ENCODE measurements around the gene ZBTB48. TPM values are rescaled to one million over a fixed set of nuclear protein-coding genes. Genes with fewer than 3 reads are reported as not detected.
A peak's percentile ranks its signal among the peaks of the same experiment; 100 is the strongest.

ZBTB48 gene
- 100 to 1,000 TPM in 2 of 4 donors, 10 to 100 TPM in 2; 19.9 to 164 (median 81.8) TPM for polyA plus RNA-seq
- long read RNA-seq, donor 1: 0 reads
- long read RNA-seq, donor 2: 0 reads
- long read RNA-seq, donor 3, partial matches to known transcripts: 0 of 2 reads
- long read RNA-seq, donor 3, other reads (novel, unspliced or antisense): 0 of 2 reads
- long read RNA-seq, donor 4: 0 reads
- long read RNA-seq, donor 5, partial matches to known transcripts: 0 of 3 reads
- long read RNA-seq, donor 5, other reads (novel, unspliced or antisense): 0 of 3 reads
- long read RNA-seq, donor 6, partial matches to known transcripts: 0 of 1 reads
- long read RNA-seq, donor 6, other reads (novel, unspliced or antisense): 0 of 1 reads
- long read RNA-seq, donor 7: 0 reads
- long read RNA-seq, donor 8: 0 reads
- long read RNA-seq, donor 9, partial matches to known transcripts: 0 of 2 reads
- long read RNA-seq, donor 9, other reads (novel, unspliced or antisense): 0 of 2 reads
- long read RNA-seq, donor 10, partial matches to known transcripts: 0 of 2 reads
- long read RNA-seq, donor 10, other reads (novel, unspliced or antisense): 0 of 2 reads

- WGBS, 3 donors: 14 to 18% (median 14%) methylated on average over 44 to 58 of the region's 58 CpGs
- peak within 1 kb of the TSS; percentile 66 to 93 (median 83) for H3K27ac ChIP-seq (ENCODE audit: low read depth in 1 of 3, low read length in 2 of 3)
- H3K4me1 ChIP-seq (ENCODE audit: control insufficient read depth in 3 of 3, insufficient read depth in 2 of 3, low read depth in 1 of 3, low read length in 2 of 3): peaks cover 4 to 30% (median 10%) of the 10 kb centered on the region in 3 donors
- H3K4me3 ChIP-seq (ENCODE audit: low read depth in 1 of 3, low read length in 3 of 3): peak within 1 kb of the TSS; percentile 72 to 92 (median 79)
- FAIRE-seq (no peak), DNase-seq (peak; percentile 99)
- H3K36me3 ChIP-seq (ENCODE audit: control insufficient read depth in 3 of 3, insufficient read depth in 2 of 3, low read depth in 1 of 3, low read length in 3 of 3): peaks cover 0 to 20% (median 0%) of the 10 kb centered on the region in 3 donors
- H3K9me3 ChIP-seq (ENCODE audit: control insufficient read depth in 2 of 2, insufficient read depth in 1 of 2, low read depth in 1 of 2, low read length in 1 of 2): no peaks in the 10 kb centered on the region
- no peaks in the 10 kb centered on the region for H3K27me3 ChIP-seq (ENCODE audit: control insufficient read depth in 3 of 3, insufficient read depth in 3 of 3, low read length in 3 of 3)
Measured at GRCh38 chr1:6579374-6580118, at the start of gene ZBTB48. ZBTB48 (plus strand) TSS chr1:6579994; CDS start chr1:6580610, 616 bp downstream.

- Histone ChIP-seq H3K9me3 (ENCODE audit: control insufficient read depth in 2 of 2, insufficient read depth in 1 of 2, low read depth in 1 of 2, low read length in 1 of 2) (no peaks in the 10 kb centered on the region), H3K27me3 (ENCODE audit: control insufficient read depth in 3 of 3, insufficient read depth in 3 of 3, low read length in 3 of 3) (no peaks in the 10 kb centered on the region), H3K4me1 (ENCODE audit: control insufficient read depth in 3 of 3, insufficient read depth in 2 of 3, low read depth in 1 of 3, low read length in 2 of 3) (no peaks in the 10 kb centered on the region), H3K4me3 (ENCODE audit: low read depth in 1 of 3, low read length in 3 of 3) (no peak overlapping the region), H3K36me3 (ENCODE audit: control insufficient read depth in 3 of 3, insufficient read depth in 2 of 3, low read depth in 1 of 3, low read length in 3 of 3) (peaks cover 8 to 61% (median 16%) of the 10 kb centered on the region in 3 donors), H3K27ac (ENCODE audit: low read depth in 1 of 3, low read length in 2 of 3) (no peak overlapping the region)
- no peak for DNase-seq
- 96 to 98% (median 97%) methylated on average over 13 of the region's 13 CpGs for whole genome bisulfite sequencing, 3 donors
- FAIRE-seq: no peak
Measured at GRCh38 chr1:6530504-6531160, 49.2 kb upstream of the ZBTB48 start.

- no peaks in the 10 kb centered on the region for H3K27me3 ChIP-seq (ENCODE audit: control insufficient read depth in 3 of 3, insufficient read depth in 3 of 3, low read length in 3 of 3)
- H3K9me3 ChIP-seq (ENCODE audit: control insufficient read depth in 2 of 2, insufficient read depth in 1 of 2, low read depth in 1 of 2, low read length in 1 of 2): no peaks in the 10 kb centered on the region
- FAIRE-seq: no peak
- no peak overlapping the region for H3K27ac ChIP-seq (ENCODE audit: low read depth in 1 of 3, low read length in 2 of 3)
- peaks cover 8 to 52% (median 14%) of the 10 kb centered on the region in 3 donors for H3K36me3 ChIP-seq (ENCODE audit: control insufficient read depth in 3 of 3, insufficient read depth in 2 of 3, low read depth in 1 of 3, low read length in 3 of 3)
- H3K4me3 ChIP-seq (ENCODE audit: low read depth in 1 of 3, low read length in 3 of 3): no peak overlapping the region
- WGBS, 3 donors: 87 to 93% (median 89%) methylated on average over 5 of the region's 5 CpGs
- DNase-seq: no peak
- H3K4me1 ChIP-seq (ENCODE audit: control insufficient read depth in 3 of 3, insufficient read depth in 2 of 3, low read depth in 1 of 3, low read length in 2 of 3): no peaks in the 10 kb centered on the region
Measured at GRCh38 chr1:6531996-6532395, 47.8 kb upstream of the ZBTB48 start.

GRCh38 chr1:6534248-6534822, 45.5 kb upstream of the ZBTB48 start:
- Histone ChIP-seq H3K4me1 (ENCODE audit: control insufficient read depth in 3 of 3, insufficient read depth in 2 of 3, low read depth in 1 of 3, low read length in 2 of 3) (no peaks in the 10 kb centered on the region), H3K27ac (ENCODE audit: low read depth in 1 of 3, low read length in 2 of 3) (no peak overlapping the region), H3K4me3 (ENCODE audit: low read depth in 1 of 3, low read length in 3 of 3) (no peak overlapping the region), H3K9me3 (ENCODE audit: control insufficient read depth in 2 of 2, insufficient read depth in 1 of 2, low read depth in 1 of 2, low read length in 1 of 2) (no peaks in the 10 kb centered on the region), H3K27me3 (ENCODE audit: control insufficient read depth in 3 of 3, insufficient read depth in 3 of 3, low read length in 3 of 3) (no peaks in the 10 kb centered on the region), H3K36me3 (ENCODE audit: control insufficient read depth in 3 of 3, insufficient read depth in 2 of 3, low read depth in 1 of 3, low read length in 3 of 3) (peaks cover 5 to 39% (median 12%) of the 10 kb centered on the region in 3 donors)
- WGBS, 3 donors: 92 to 95% (median 92%) methylated on average over 8 of the region's 8 CpGs
- FAIRE-seq (no peak), DNase-seq (no peak)

GRCh38 chr1:6535214-6535613, 44.6 kb upstream of the ZBTB48 start:
- FAIRE-seq: no peak

GRCh38 chr1:6536291-6536690, 43.5 kb upstream of the ZBTB48 start:
- no peak overlapping the region for H3K27ac ChIP-seq (ENCODE audit: low read depth in 1 of 3, low read length in 2 of 3)
- no peaks in the 10 kb centered on the region for H3K9me3 ChIP-seq (ENCODE audit: control insufficient read depth in 2 of 2, insufficient read depth in 1 of 2, low read depth in 1 of 2, low read length in 1 of 2)
- FAIRE-seq (no peak), DNase-seq (no peak)
- no peaks in the 10 kb centered on the region for H3K4me1 ChIP-seq (ENCODE audit: control insufficient read depth in 3 of 3, insufficient read depth in 2 of 3, low read depth in 1 of 3, low read length in 2 of 3)
- no peaks in the 10 kb centered on the region for H3K27me3 ChIP-seq (ENCODE audit: control insufficient read depth in 3 of 3, insufficient read depth in 3 of 3, low read length in 3 of 3)
- H3K36me3 ChIP-seq (ENCODE audit: control insufficient read depth in 3 of 3, insufficient read depth in 2 of 3, low read depth in 1 of 3, low read length in 3 of 3): peaks cover 12 to 42% (median 13%) of the 10 kb centered on the region in 3 donors
- H3K4me3 ChIP-seq (ENCODE audit: low read depth in 1 of 3, low read length in 3 of 3): no peak overlapping the region
- 76 to 88% (median 87%) methylated on average over 5 of the region's 5 CpGs for WGBS, 3 donors

More at GRCh38 chr1:6535214-6535613, 44.6 kb upstream of the ZBTB48 start:
- Histone ChIP-seq H3K27me3 (ENCODE audit: control insufficient read depth in 3 of 3, insufficient read depth in 3 of 3, low read length in 3 of 3) (no peaks in the 10 kb centered on the region), H3K27ac (ENCODE audit: low read depth in 1 of 3, low read length in 2 of 3) (no peak overlapping the region), H3K36me3 (ENCODE audit: control insufficient read depth in 3 of 3, insufficient read depth in 2 of 3, low read depth in 1 of 3, low read length in 3 of 3) (peaks cover 5 to 39% (median 12%) of the 10 kb centered on the region in 3 donors), H3K4me3 (ENCODE audit: low read depth in 1 of 3, low read length in 3 of 3) (no peak overlapping the region), H3K4me1 (ENCODE audit: control insufficient read depth in 3 of 3, insufficient read depth in 2 of 3, low read depth in 1 of 3, low read length in 2 of 3) (no peaks in the 10 kb centered on the region), H3K9me3 (ENCODE audit: control insufficient read depth in 2 of 2, insufficient read depth in 1 of 2, low read depth in 1 of 2, low read length in 1 of 2) (no peaks in the 10 kb centered on the region)
- 91 to 96% (median 91%) methylated on average over 4 of the region's 4 CpGs for WGBS, 3 donors
- no peak for DNase-seq

- 61 to 69% (median 61%) methylated on average over 3 of the region's 3 CpGs for WGBS, 3 donors
- peaks cover 5 to 37% (median 7%) of the 10 kb centered on the region in 3 donors for H3K36me3 ChIP-seq (ENCODE audit: control insufficient read depth in 3 of 3, insufficient read depth in 2 of 3, low read depth in 1 of 3, low read length in 3 of 3)
- no peaks in the 10 kb centered on the region for H3K27me3 ChIP-seq (ENCODE audit: control insufficient read depth in 3 of 3, insufficient read depth in 3 of 3, low read length in 3 of 3)
- DNase-seq (no peak), FAIRE-seq (no peak)
- H3K4me1 ChIP-seq (ENCODE audit: control insufficient read depth in 3 of 3, insufficient read depth in 2 of 3, low read depth in 1 of 3, low read length in 2 of 3): no peaks in the 10 kb centered on the region
- H3K4me3 ChIP-seq (ENCODE audit: low read depth in 1 of 3, low read length in 3 of 3): no peak overlapping the region
- H3K27ac ChIP-seq (ENCODE audit: low read depth in 1 of 3, low read length in 2 of 3): no peak overlapping the region
- no peaks in the 10 kb centered on the region for H3K9me3 ChIP-seq (ENCODE audit: control insufficient read depth in 2 of 2, insufficient read depth in 1 of 2, low read depth in 1 of 2, low read length in 1 of 2)
Measured at GRCh38 chr1:6538956-6539355, 40.8 kb upstream of the ZBTB48 start.

GRCh38 chr1:6544831-6545230, 35.0 kb upstream of the ZBTB48 start:
- Histone ChIP-seq H3K27me3 (ENCODE audit: control insufficient read depth in 3 of 3, insufficient read depth in 3 of 3, low read length in 3 of 3) (no peaks in the 10 kb centered on the region), H3K4me1 (ENCODE audit: control insufficient read depth in 3 of 3, insufficient read depth in 2 of 3, low read depth in 1 of 3, low read length in 2 of 3) (no peaks in the 10 kb centered on the region), H3K4me3 (ENCODE audit: low read depth in 1 of 3, low read length in 3 of 3) (no peak overlapping the region), H3K36me3 (ENCODE audit: control insufficient read depth in 3 of 3, insufficient read depth in 2 of 3, low read depth in 1 of 3, low read length in 3 of 3) (peaks cover 3 to 61% (median 15%) of the 10 kb centered on the region in 3 donors), H3K9me3 (ENCODE audit: control insufficient read depth in 2 of 2, insufficient read depth in 1 of 2, low read depth in 1 of 2, low read length in 1 of 2) (no peaks in the 10 kb centered on the region), H3K27ac (ENCODE audit: low read depth in 1 of 3, low read length in 2 of 3) (no peak overlapping the region)
- DNase-seq: no peak
- no peak for FAIRE-seq
- WGBS, 3 donors: 79 to 91% (median 79%) methylated on average over 3 of the region's 3 CpGs
